H1 (cell line): ENCODE data around the gene NEFH. TPM values are rescaled to one million over a fixed set of nuclear protein-coding genes. Genes with fewer than 3 reads are reported as not detected.

ENCODE experiments used
- CTCF ChIA-PET: fragments of 300-600 bp; sonication (Branson Sonifier 250); formaldehyde crosslinking; loops from one replicate; lab custom pipeline; 2021; ENCODE audit not compliant: partially characterized antibody; lab: Charles Lee
- POLR2A ChIA-PET: fragments of 300-600 bp; sonication (Branson Sonifier 250); formaldehyde crosslinking; loops from one replicate; lab custom pipeline; 2021; ENCODE audit warnings: inconsistent platforms; ENCODE audit not compliant: partially characterized antibody; lab: Charles Lee
- DNase-seq, 2 experiments: peaks; one replicate each; pipeline versions ENCODE4 v3.0.0 to v3.0.0-alpha.2; 2010 to 2022; ENCODE audit warnings: low spot score in 2 of 2, low read depth in 1 of 2, mixed read lengths in 1 of 2
- FAIRE-seq: peaks from 2 replicates; lab custom pipeline; 2011; peaks lifted over from hg19 to GRCh38; lab: Jason Lieb, UNC
- H2AFZ ChIP-seq: 2 replicates; pipeline ENCODE4 v1.8.1; 2012; ENCODE audit warnings: low read length, inconsistent platforms
- H2AK5ac ChIP-seq: 2 replicates; pipeline ENCODE4 v1.6.1; 2013; ENCODE audit warnings: low read depth, low read length
- H2BK120ac ChIP-seq: replicated peaks from 2 replicates; pipeline ENCODE3; 2013; ENCODE audit warnings: low read depth, low read length, inconsistent platforms
- H2BK12ac ChIP-seq: 2 replicates; pipeline ENCODE4 v1.6.1; 2013; ENCODE audit warnings: low read depth, low read length
- H2BK15ac ChIP-seq: 2 replicates; pipeline ENCODE4 v1.6.1; 2013; ENCODE audit warnings: low read length
- H2BK20ac ChIP-seq: 2 replicates; pipeline ENCODE4 v1.6.1; 2013; ENCODE audit warnings: low read length
- H2BK5ac ChIP-seq: 2 replicates; pipeline ENCODE4 v1.6.1; 2013; ENCODE audit warnings: low read depth, low read length
- H3K14ac ChIP-seq: 2 replicates; pipeline ENCODE4 v1.6.1; 2013; ENCODE audit warnings: inconsistent platforms; ENCODE audit not compliant: insufficient read length
- H3K18ac ChIP-seq: 2 replicates; pipeline ENCODE4 v1.6.1; 2013; ENCODE audit warnings: low read length; ENCODE audit errors: extremely low read depth
- H3K23ac ChIP-seq: 2 replicates; pipeline ENCODE4 v1.6.1; 2013; ENCODE audit warnings: inconsistent platforms; ENCODE audit not compliant: insufficient read length
- H3K23me2 ChIP-seq: 2 replicates; pipeline ENCODE4 v1.6.1; 2013; ENCODE audit warnings: low read depth, low read length
- H3K27ac ChIP-seq: 2 replicates; pipeline ENCODE4 v1.6.1; 2011; ENCODE audit warnings: low read depth, low read length, inconsistent platforms
- H3K27me3 ChIP-seq, 4 experiments: replicated peaks in 1 of 4; 1 replicate in 1 of 4; 2 replicates in 3 of 4; pipeline versions ENCODE4 v1.6.1 to v1.8.1; 2011 to 2013; ENCODE audit warnings: low read length in 3 of 4, mild to moderate bottlenecking in 3 of 4, inconsistent platforms in 2 of 4, mixed read lengths in 2 of 4, moderate library complexity in 1 of 4; ENCODE audit not compliant: control insufficient read depth in 3 of 4, insufficient read depth in 3 of 4; ENCODE audit errors: extremely low read depth in 1 of 4
- H3K36me3 ChIP-seq, 4 experiments: 2 replicates each; pipeline versions ENCODE4 v1.6.1 to v1.8.1; 2011 to 2013; ENCODE audit warnings: mild to moderate bottlenecking in 4 of 4, low read length in 3 of 4, moderate library complexity in 2 of 4, control low read depth in 1 of 4, inconsistent platforms in 1 of 4; ENCODE audit not compliant: insufficient read depth in 4 of 4, control insufficient read depth in 2 of 4
- H3K4ac ChIP-seq: replicated peaks from 2 replicates; pipeline ENCODE3; 2013; ENCODE audit warnings: low read length, low read depth, mixed read lengths, inconsistent platforms; ENCODE audit not compliant: insufficient read length
- H3K4me1 ChIP-seq, 4 experiments: replicated peaks in 1 of 4; 1 replicate in 1 of 4; 2 replicates in 3 of 4; pipeline versions ENCODE4 v1.6.1 to v1.8.1; 2011 to 2013; ENCODE audit warnings: low read length in 3 of 4, inconsistent platforms in 2 of 4, mixed read lengths in 1 of 4; ENCODE audit not compliant: insufficient read depth in 4 of 4, control insufficient read depth in 3 of 4
- H3K4me2 ChIP-seq, 2 experiments: 2 replicates each; pipeline versions ENCODE4 v1.6.1 to v1.8.1; 2011 to 2013; ENCODE audit warnings: low read depth in 2 of 2, low read length in 2 of 2, control low read depth in 1 of 2, inconsistent platforms in 1 of 2, mild to moderate bottlenecking in 1 of 2; ENCODE audit not compliant: insufficient read depth in 1 of 2
- H3K4me3 ChIP-seq, 4 experiments: fragments of 200-600, 300-600 bp in 1 of 4; sonication (generic), shearing (Covaris generic), sonication (Bioruptor Twin) in 1 of 4; 2 replicates each; pipeline versions ENCODE4 v1.5.1 to v1.8.1; 2011 to 2016; ENCODE audit warnings: low read length in 4 of 4, low read depth in 3 of 4, control low read depth in 2 of 4, inconsistent platforms in 2 of 4, mild to moderate bottlenecking in 2 of 4, mixed read lengths in 1 of 4, moderate library complexity in 1 of 4; ENCODE audit not compliant: insufficient read depth in 2 of 4; ENCODE audit errors: extremely low read depth in 1 of 4
- H3K56ac ChIP-seq: replicated peaks from 2 replicates; pipeline ENCODE3; 2013; ENCODE audit warnings: low read depth, mild to moderate bottlenecking, mixed read lengths, low read length, inconsistent platforms; ENCODE audit not compliant: insufficient read length
- H3K79me1 ChIP-seq: 2 replicates; pipeline ENCODE4 v1.6.1; 2013; ENCODE audit warnings: low read depth, low read length, control low read depth
- H3K79me2 ChIP-seq, 2 experiments: 2 replicates each; pipeline versions ENCODE4 v1.6.1 to v1.8.1; 2012 to 2013; ENCODE audit warnings: low read length in 2 of 2, mild to moderate bottlenecking in 2 of 2, inconsistent platforms in 1 of 2; ENCODE audit not compliant: insufficient read depth in 2 of 2, control insufficient read depth in 1 of 2
- H3K9ac ChIP-seq, 4 experiments: replicated peaks in 1 of 4; 1 replicate in 1 of 4; 2 replicates in 3 of 4; pipeline versions ENCODE4 v1.6.1 to v1.8.1; 2011 to 2013; ENCODE audit warnings: low read depth in 3 of 4, low read length in 3 of 4, control low read depth in 2 of 4, mild to moderate bottlenecking in 2 of 4, moderate library complexity in 2 of 4, inconsistent platforms in 1 of 4; ENCODE audit errors: extremely low read depth in 1 of 4
- H3K9me3 ChIP-seq, 2 experiments: 2 replicates each; pipeline versions ENCODE4 v1.6.1 to v1.8.1; 2012 to 2013; ENCODE audit warnings: mild to moderate bottlenecking in 2 of 2, moderate library complexity in 2 of 2, control low read depth in 1 of 2, inconsistent platforms in 1 of 2, low read depth in 1 of 2, low read length in 1 of 2, mixed read lengths in 1 of 2; ENCODE audit not compliant: insufficient read depth in 2 of 2
- H4K20me1 ChIP-seq, 2 experiments: replicated peaks in 1 of 2; 2 replicates each; pipeline versions ENCODE3 to v1.8.1; 2011 to 2013; ENCODE audit warnings: inconsistent platforms in 2 of 2, low read length in 2 of 2, mild to moderate bottlenecking in 1 of 2; ENCODE audit not compliant: insufficient read depth in 2 of 2, control insufficient read depth in 1 of 2
- H4K5ac ChIP-seq: 2 replicates; pipeline ENCODE4 v1.6.1; 2013; ENCODE audit warnings: low read length, low read depth, mixed read lengths, inconsistent platforms; ENCODE audit not compliant: insufficient read length
- H4K8ac ChIP-seq: 2 replicates; pipeline ENCODE4 v1.8.0; 2013; ENCODE audit warnings: mild to moderate bottlenecking, moderate library complexity, low read length, inconsistent platforms; ENCODE audit not compliant: insufficient read depth; ENCODE audit errors: extremely low read depth
- H4K91ac ChIP-seq: replicated peaks from 2 replicates; pipeline ENCODE3; 2013; ENCODE audit warnings: low read length, mixed read lengths, inconsistent platforms; ENCODE audit not compliant: insufficient read length
- ASH2L ChIP-seq: fragments of 200-600, 300-600 bp; sonication (generic); IDR thresholded peaks from one replicate; pipeline ENCODE4 v1.7.1; 2017; ENCODE audit warnings: low read length
- GABPA ChIP-seq: IDR thresholded peaks from 2 replicates; pipeline ENCODE4 v1.6.1; 2011; ENCODE audit warnings: mild to moderate bottlenecking, low read length, moderate library complexity, borderline replicate concordance; ENCODE audit not compliant: insufficient read depth
- HDAC6 ChIP-seq: IDR thresholded peaks from one replicate; pipeline ENCODE4 v1.7.1; 2012; ENCODE audit warnings: low read depth, mild to moderate bottlenecking, inconsistent platforms, low read length, moderate library complexity
- SRF ChIP-seq: IDR thresholded peaks from 2 replicates; pipeline ENCODE4 v1.6.1; 2011; ENCODE audit warnings: mild to moderate bottlenecking, low read depth, low read length, moderate library complexity
- TAF7 ChIP-seq: optimal IDR thresholded peaks from 2 replicates; pipeline ENCODE3; 2011; ENCODE audit warnings: low read depth, mild to moderate bottlenecking, inconsistent platforms, low read length, moderate library complexity, borderline replicate concordance
- WGBS, 2 experiments: shearing (Covaris generic) in 1 of 2; methylation state at CpG; one replicate each; pipeline versions ENCODE4 v1.1.6 to v1.1.7; 2013 to 2015; ENCODE audit warnings: low lambda C conversion rate in 2 of 2, mixed read lengths in 2 of 2, inconsistent platforms in 1 of 2, low coverage in 1 of 2, missing lambda C conversion rate in 1 of 2; ENCODE audit not compliant: insufficient replicate concordance in 2 of 2, insufficient coverage in 1 of 2, insufficient read length in 1 of 2; ENCODE audit errors: extremely low coverage in 1 of 2, missing lambda C conversion rate in 1 of 2; 5-methylcytosine and 5-hydroxymethylcytosine counted together
- polyA plus RNA-seq, 7 experiments: library from polyadenylated mRNA; depleted of rRNA in 3 of 7; stranded (reverse) in 5 of 7; unstranded in 2 of 7; fragments of >200 nt in 5 of 7; fragments of 200-250 nt in 2 of 7; gene quantifications; 1 replicate in 5 of 7; 2 replicates in 1 of 7; 4 replicates in 1 of 7; pipeline versions ENCODE4 v1.2.1 to v1.2.3, GENCODE V29; 2011 to 2013; ENCODE audit warnings: missing spikeins in 2 of 7, mixed read lengths in 2 of 7
- total RNA-seq: library from RNA; stranded (reverse); fragmentation: NEBNext Ultra II Directional; extraction: Animal tissue kit (Norgen Biotek cat#: 25700); gene quantifications from 2 replicates; pipeline ENCODE4 v1.2.1, GENCODE V29; 2021

The NEFH gene
- total and polyA plus RNA-seq, 2 of the 8 experiments (the other 6 are each of a cell fraction or from before 2014, with no cell fraction given), result 0.57 to 2.3 TPM

- no peak overlapping the region for H3K9ac ChIP-seq
- H2BK12ac ChIP-seq, result no peak overlapping the region
- no peak overlapping the region for H3K27ac ChIP-seq
- WGBS, 2 experiments, result 81% methylated on average over 10 of the region's 11 CpGs; no CpG with 5 or more reads in 1 of the 2 experiments
- H2BK20ac ChIP-seq, result no peak overlapping the region
- ChIA-PET POLR2A (interaction anchor here (0.7 kb wide), 1 partner anchor 13 kb away, joined by 3 read pairs; no protein-coding TSS in a partner anchor), CTCF (interaction anchor here (0.6 to 1.3 kb wide), 2 partner anchors 20 to 94 kb away, joined by 4 to 5 read pairs; no protein-coding TSS in a partner anchor)
- no peak overlapping the region for H4K5ac ChIP-seq
- H4K20me1 ChIP-seq, result no peaks in the 10 kb centered on the region
- H2AK5ac ChIP-seq, result no peak overlapping the region
- H3K14ac ChIP-seq, result no peak overlapping the region
- H3K9me3 ChIP-seq, result no peaks in the 10 kb centered on the region
- H2AFZ ChIP-seq, result no peak overlapping the region
- no peaks in the 10 kb centered on the region for H3K27me3 ChIP-seq
- no peak overlapping the region for H2BK15ac ChIP-seq
- H3K79me1 ChIP-seq, result no peaks in the 10 kb centered on the region
- DNase-seq (no peak), FAIRE-seq (no peak)
- no peak overlapping the region for H4K8ac ChIP-seq
- no peak overlapping the region for H3K4ac ChIP-seq
- H3K18ac ChIP-seq, result no peak overlapping the region
- no peak overlapping the region for H3K23ac ChIP-seq
- no peak overlapping the region for H3K56ac ChIP-seq
- H2BK120ac ChIP-seq, result no peak overlapping the region
- no peak overlapping the region for H2BK5ac ChIP-seq
- no peak overlapping the region for H3K4me2 ChIP-seq
- H4K91ac ChIP-seq, result no peak overlapping the region
- H3K79me2 ChIP-seq, result no peaks in the 10 kb centered on the region
- H3K4me3 ChIP-seq, result no peak overlapping the region
- no peaks in the 10 kb centered on the region for H3K4me1 ChIP-seq
- no peaks in the 10 kb centered on the region for H3K36me3 ChIP-seq
- H3K23me2 ChIP-seq, result no peaks in the 10 kb centered on the region
- TF ChIP-seq TAF7 (no peak), HDAC6 (no peak), GABPA (no peak), SRF (no peak), ASH2L (no peak)
Measured at GRCh38 chr22:29449296-29449875, 30.6 kb upstream of the NEFH start.
